HG03571 (cell line): Measurements from ENCODE around the gene EIF4G3.
"Not testable (repeated sequence)": the region's sequence is repeated elsewhere in the genome, so short reads cannot be mapped to it uniquely, and the experiment has no call there.

ENCODE experiments used
- ATAC-seq: cut with Tn5 transposase; IDR thresholded peaks from one replicate; pipeline ENCODE4 v1.9.1; 2021; ENCODE audit not compliant: unreplicated experiment

The EIF4G3 gene, protein sequence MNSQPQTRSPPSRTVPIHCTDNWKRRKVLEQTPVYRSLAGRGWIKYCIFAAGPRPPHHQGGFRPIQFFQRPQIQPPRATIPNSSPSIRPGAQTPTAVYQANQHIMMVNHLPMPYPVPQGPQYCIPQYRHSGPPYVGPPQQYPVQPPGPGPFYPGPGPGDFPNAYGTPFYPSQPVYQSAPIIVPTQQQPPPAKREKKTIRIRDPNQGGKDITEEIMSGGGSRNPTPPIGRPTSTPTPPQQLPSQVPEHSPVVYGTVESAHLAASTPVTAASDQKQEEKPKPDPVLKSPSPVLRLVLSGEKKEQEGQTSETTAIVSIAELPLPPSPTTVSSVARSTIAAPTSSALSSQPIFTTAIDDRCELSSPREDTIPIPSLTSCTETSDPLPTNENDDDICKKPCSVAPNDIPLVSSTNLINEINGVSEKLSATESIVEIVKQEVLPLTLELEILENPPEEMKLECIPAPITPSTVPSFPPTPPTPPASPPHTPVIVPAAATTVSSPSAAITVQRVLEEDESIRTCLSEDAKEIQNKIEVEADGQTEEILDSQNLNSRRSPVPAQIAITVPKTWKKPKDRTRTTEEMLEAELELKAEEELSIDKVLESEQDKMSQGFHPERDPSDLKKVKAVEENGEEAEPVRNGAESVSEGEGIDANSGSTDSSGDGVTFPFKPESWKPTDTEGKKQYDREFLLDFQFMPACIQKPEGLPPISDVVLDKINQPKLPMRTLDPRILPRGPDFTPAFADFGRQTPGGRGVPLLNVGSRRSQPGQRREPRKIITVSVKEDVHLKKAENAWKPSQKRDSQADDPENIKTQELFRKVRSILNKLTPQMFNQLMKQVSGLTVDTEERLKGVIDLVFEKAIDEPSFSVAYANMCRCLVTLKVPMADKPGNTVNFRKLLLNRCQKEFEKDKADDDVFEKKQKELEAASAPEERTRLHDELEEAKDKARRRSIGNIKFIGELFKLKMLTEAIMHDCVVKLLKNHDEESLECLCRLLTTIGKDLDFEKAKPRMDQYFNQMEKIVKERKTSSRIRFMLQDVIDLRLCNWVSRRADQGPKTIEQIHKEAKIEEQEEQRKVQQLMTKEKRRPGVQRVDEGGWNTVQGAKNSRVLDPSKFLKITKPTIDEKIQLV (N-terminal part only)

DNA sequence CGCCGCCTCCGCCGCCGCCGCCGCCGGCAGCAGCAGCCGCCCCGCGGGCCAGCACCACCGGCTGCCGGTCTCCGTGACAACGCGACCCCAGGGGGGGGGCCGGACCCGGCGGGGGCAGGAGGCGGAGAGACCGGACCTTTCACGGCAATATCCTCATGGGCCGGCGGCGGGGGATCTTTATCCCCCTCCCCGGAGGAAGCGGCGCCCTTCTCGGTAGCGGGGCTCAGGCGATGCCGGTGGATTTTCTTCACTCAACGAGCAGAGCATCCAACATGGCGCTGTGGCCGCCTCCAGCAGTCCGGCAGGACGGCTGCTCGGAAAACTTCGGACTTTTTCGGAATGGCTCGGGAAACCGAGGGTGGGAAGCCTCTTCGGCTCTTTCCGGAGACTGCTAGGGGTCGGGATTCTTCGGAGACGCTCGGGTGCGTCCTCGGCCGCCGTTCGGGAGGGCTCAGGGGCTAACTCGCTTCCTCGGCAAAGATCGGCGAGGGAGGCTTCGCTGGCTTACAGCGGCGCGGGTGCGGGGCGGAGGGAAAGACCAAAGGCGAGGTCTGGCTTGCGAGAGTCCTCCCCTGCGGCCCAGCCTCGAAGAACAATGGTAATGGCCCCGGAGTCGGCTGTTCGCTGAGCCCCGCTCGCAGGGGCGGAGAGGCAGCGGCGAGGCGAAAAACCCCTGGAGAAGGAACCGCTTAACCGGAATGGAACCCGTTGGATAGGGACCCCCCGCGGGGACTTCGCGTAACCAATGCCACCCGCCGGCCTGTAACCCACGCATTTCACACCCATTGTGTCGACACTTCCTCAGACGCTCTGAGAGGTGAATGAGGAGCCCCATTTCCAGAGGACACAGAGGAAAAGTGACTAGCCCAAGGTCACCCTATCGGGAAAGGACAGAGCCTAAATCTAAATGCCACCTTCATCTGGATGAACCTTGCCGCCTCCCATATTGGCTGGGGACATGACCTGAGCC is at the start of gene EIF4G3:
Gene EIF4G3, minus strand, starts transcription at position 312 of the 970 bp plus-strand sequence. CDS start 174,155 bp downstream, outside the sequence.
- ATAC-seq, result peak; percentile 84

DNA sequence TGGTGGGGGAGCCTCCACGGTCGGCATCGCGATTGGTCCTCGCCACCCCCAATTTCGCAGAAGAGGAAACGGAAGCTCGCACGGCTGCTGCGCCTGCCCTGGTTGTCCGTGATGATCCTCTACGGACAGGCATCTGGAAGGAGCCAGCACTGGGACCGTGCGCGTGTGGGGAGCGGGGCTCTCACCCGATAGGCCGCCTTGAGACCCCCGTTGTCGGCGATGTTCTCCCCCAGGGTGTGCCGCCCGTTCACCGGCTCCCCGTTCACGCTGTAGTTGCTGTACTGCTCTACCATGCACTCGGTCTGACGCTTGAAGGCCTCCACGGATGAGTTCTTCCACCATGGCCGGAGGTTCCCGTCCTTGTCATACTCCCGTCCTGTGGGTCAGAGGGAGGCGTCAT is 48.4 kb upstream of the EIF4G3 start:
- ATAC-seq, result no peak

GRCh38 chr1:21220815-21221214 is 44.1 kb upstream of the EIF4G3 start:
- no peak for ATAC-seq

- ATAC-seq, result no peak
Observed at GRCh38 chr1:21219674-21220073, 43.0 kb upstream of the EIF4G3 start.

GRCh38 chr1:21217812-21218596 is 41.3 kb upstream of the EIF4G3 start:
- ATAC-seq, result no peak

- no peak for ATAC-seq
Observed at GRCh38 chr1:21216835-21217811, 40.4 kb upstream of the EIF4G3 start.

- ATAC-seq, result no peak
Observed at GRCh38 chr1:21212126-21212525, 35.4 kb upstream of the EIF4G3 start.

- ATAC-seq, result not testable (repeated sequence)
Observed at GRCh38 chr1:21208137-21208700, 31.5 kb upstream of the EIF4G3 start.

DNA sequence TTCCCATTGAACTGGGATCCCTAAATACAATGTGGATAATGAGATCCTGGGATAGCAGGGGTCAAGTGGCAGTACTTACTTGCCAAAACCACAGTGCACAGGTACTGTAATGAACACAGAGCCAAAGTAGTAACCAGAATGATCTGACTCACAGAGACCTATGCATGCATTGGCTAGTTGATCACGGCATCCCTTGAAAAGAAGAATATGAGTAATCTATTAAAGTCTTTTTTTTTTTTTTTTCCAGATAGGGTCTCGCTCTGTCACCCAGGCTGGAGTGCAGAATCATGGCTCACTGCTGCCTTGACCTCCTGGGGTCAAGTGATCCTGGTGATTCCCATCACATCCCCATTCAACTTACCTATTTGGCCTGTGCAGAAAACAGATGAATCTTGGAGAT is 29.4 kb upstream of the EIF4G3 start:
- no peak for ATAC-seq

GRCh38 chr1:21205416-21205815 is 28.7 kb upstream of the EIF4G3 start:
- no peak for ATAC-seq

- ATAC-seq, result no peak
Observed at GRCh38 chr1:21201650-21202049, 25.0 kb upstream of the EIF4G3 start.

- ATAC-seq, result not testable (repeated sequence)
Observed at GRCh38 chr1:21201238-21201637, 24.5 kb upstream of the EIF4G3 start.

- no peak for ATAC-seq
Observed at GRCh38 chr1:21200767-21201166, 24.1 kb upstream of the EIF4G3 start.

DNA sequence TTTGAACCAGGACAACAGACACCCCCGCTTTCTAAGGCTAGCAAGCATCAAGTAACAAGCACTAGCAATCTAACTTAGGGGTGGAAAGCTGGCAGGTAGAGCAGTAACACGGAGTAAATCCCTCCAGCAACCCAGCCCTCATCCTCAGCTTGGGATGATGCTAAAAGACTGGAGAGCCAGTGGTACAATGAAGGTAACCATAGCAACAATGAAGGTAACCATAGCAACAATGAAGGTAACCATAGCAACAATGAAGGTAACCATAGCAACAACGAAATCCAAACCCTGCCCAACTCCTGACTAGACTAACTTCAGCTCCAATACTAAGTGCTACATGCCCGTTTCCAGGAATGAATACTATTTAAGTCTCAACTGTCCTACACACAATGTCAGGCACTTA is 22.2 kb upstream of the EIF4G3 start:
- ATAC-seq, result no peak

- no peak for ATAC-seq
Observed at GRCh38 chr1:21192871-21193270, 16.2 kb upstream of the EIF4G3 start.

GRCh38 chr1:21192284-21192683 is 15.6 kb upstream of the EIF4G3 start:
- ATAC-seq, result no peak

DNA sequence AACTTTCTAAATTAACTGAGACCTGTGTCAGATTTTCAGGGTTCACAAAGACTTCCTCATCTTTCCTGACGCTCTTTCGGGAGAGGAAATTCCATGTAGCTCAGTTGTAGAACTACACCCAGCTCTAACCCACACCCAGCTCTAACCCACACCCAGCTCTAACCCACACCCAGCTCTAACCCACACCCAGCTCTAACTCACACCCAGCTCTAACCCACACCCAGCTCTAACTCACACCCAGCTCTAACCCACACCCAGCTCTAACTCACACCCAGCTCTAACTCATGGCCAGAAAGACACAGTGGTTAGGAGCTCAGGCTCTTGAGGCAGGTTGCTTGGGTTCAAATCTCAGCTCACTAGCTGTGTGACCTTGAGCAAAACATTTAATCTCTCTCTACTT is 14.1 kb upstream of the EIF4G3 start:
- ATAC-seq, result not testable (repeated sequence)

DNA sequence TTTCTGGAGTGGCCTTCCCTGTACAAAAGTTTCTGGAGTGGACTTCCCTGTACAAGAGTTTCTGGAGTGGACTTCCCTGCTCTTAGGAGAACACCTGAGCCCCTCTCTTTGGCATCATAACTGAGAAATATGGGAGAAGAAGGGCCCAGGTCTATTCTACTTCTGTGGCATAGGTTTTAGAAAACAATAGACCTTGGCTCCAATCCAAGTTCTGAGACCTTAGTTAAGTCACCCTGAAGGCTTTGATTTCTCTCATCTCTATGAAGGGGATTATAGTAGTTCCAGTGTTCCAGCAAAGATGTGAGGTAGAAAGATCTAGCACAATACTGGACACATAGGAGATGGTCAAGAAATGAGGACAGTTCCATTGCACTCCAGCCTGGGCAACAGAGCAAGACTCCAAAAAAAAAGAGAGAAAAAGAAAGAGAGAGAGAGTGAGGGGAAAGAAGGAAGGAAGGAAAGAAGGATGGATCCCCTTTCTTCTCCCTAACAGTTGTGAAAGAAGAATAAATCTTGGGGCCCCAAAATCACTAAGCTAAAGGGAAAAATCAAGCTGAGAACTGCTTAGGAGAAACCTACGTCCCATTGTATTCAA is 13.3 kb upstream of the EIF4G3 start:
- no peak for ATAC-seq
